ENCODE results near the gene PARP11. TPM values are rescaled to one million over a fixed set of nuclear protein-coding genes. Genes with fewer than 3 reads are reported as not detected.

Gene PARP11
- total RNA-seq, 1 donor from 2014 or later, result 10.4 TPM

- Histone ChIP-seq H4K20me1 (ENCODE audit: insufficient read depth, low read length) (no peaks in the 10 kb centered on the region), H3K9me3 (ENCODE audit: insufficient read depth, low read depth, low read length) (no peaks in the 10 kb centered on the region), H3K79me2 (ENCODE audit: insufficient read depth, low read length) (peaks cover 26% of the 10 kb centered on the region), H3K9ac (ENCODE audit: low read length) (no peak overlapping the region), H3K36me3 (ENCODE audit: insufficient read depth, low read length) (no peaks in the 10 kb centered on the region), H3K4me1 (ENCODE audit: insufficient read depth, low read length) (peaks cover 6% of the 10 kb centered on the region), H3K4me2 (ENCODE audit: low read length) (no peak overlapping the region), H2AFZ (ENCODE audit: low read depth, low read length) (no peak overlapping the region), H3K27me3 (ENCODE audit: insufficient read depth, low read length) (no peaks in the 10 kb centered on the region), H3K4me3 (ENCODE audit: insufficient read depth, low read depth, low read length) (no peak overlapping the region), H3K27ac (ENCODE audit: low read depth, low read length) (no peak overlapping the region)
- DNase-seq (ENCODE audit: low read depth) (no peak), FAIRE-seq (no peak)
- H3K36me3 Mint-ChIP-seq (ENCODE audit: low read depth, unreplicated experiment), result peaks cover 2% of the 10 kb centered on the region
- TF ChIP-seq CTCF (IDR thresholded peaks at IDR 0.05; ENCODE audit: insufficient read depth, low read depth, low read length) (no peak), EZH2 (IDR thresholded peaks at IDR 0.05; ENCODE audit: insufficient read depth, low read length) (no peak)
- H3K27me3 Mint-ChIP-seq (ENCODE audit: low read depth, unreplicated experiment), result no peaks in the 10 kb centered on the region
- no peak overlapping the region for H3K4me3 Mint-ChIP-seq (ENCODE audit: unreplicated experiment)
- H3K4me1 Mint-ChIP-seq (ENCODE audit: low read depth, unreplicated experiment), result peaks cover 16% of the 10 kb centered on the region
- H3K9me3 Mint-ChIP-seq (ENCODE audit: unreplicated experiment), result peaks cover 12% of the 10 kb centered on the region
- no peak overlapping the region for H3K27ac Mint-ChIP-seq (ENCODE audit: unreplicated experiment)
Measured at GRCh38 chr12:3869433-3869832, 3.8 kb downstream of the PARP11 start.

DNA sequence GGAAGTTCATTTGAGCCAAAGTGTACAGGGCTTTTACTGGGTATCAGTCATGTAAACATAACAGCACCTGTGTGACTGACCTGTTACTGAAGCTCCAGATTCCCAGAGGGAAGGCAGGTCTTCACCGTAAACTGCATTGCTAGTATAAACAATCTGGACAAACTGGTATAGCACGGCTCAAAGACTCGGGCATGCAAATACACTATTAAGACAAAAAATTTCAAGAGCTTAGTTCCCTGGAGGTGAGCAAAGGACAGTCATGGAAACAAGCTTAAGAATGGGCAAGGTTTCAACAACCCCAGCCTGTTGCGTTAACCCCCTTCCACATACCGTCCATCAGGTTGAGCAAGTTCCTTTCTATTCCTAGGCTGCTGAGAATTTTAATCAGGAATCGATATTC is 9.4 kb downstream of the PARP11 start:
- H3K27me3 ChIP-seq (ENCODE audit: insufficient read depth, low read length), result no peaks in the 10 kb centered on the region
- no peak for DNase-seq (ENCODE audit: low read depth)
- no peak overlapping the region for H3K4me2 ChIP-seq (ENCODE audit: low read length)
- no peaks in the 10 kb centered on the region for H4K20me1 ChIP-seq (ENCODE audit: insufficient read depth, low read length)
- no peak overlapping the region for H3K9ac ChIP-seq (ENCODE audit: low read length)
- no peak overlapping the region for H2AFZ ChIP-seq (ENCODE audit: low read depth, low read length)
- no peaks in the 10 kb centered on the region for H3K9me3 ChIP-seq (ENCODE audit: insufficient read depth, low read depth, low read length)
- FAIRE-seq, result no peak
- H3K27me3 Mint-ChIP-seq (ENCODE audit: low read depth, unreplicated experiment), result no peaks in the 10 kb centered on the region
- no peaks in the 10 kb centered on the region for H3K4me1 ChIP-seq (ENCODE audit: insufficient read depth, low read length)
- H3K36me3 ChIP-seq (ENCODE audit: insufficient read depth, low read length), result no peaks in the 10 kb centered on the region
- TF ChIP-seq CTCF (IDR thresholded peaks at IDR 0.05; ENCODE audit: insufficient read depth, low read depth, low read length) (no peak), EZH2 (IDR thresholded peaks at IDR 0.05; ENCODE audit: insufficient read depth, low read length) (no peak)
- no peaks in the 10 kb centered on the region for H3K4me1 Mint-ChIP-seq (ENCODE audit: low read depth, unreplicated experiment)
- H3K9me3 Mint-ChIP-seq (ENCODE audit: unreplicated experiment), result peaks cover 11% of the 10 kb centered on the region
- H3K79me2 ChIP-seq (ENCODE audit: insufficient read depth, low read length), result no peaks in the 10 kb centered on the region
- no peak overlapping the region for H3K4me3 Mint-ChIP-seq (ENCODE audit: unreplicated experiment)
- no peak overlapping the region for H3K4me3 ChIP-seq (ENCODE audit: insufficient read depth, low read depth, low read length)
- no peak overlapping the region for H3K27ac Mint-ChIP-seq (ENCODE audit: unreplicated experiment)
- H3K27ac ChIP-seq (ENCODE audit: low read depth, low read length), result no peak overlapping the region
- H3K36me3 Mint-ChIP-seq (ENCODE audit: low read depth, unreplicated experiment), result peaks cover 6% of the 10 kb centered on the region

- peaks cover 15% of the 10 kb centered on the region for H3K36me3 Mint-ChIP-seq (ENCODE audit: low read depth, unreplicated experiment)
- TF ChIP-seq EZH2 (IDR thresholded peaks at IDR 0.05; ENCODE audit: insufficient read depth, low read length) (no peak), CTCF (IDR thresholded peaks at IDR 0.05; ENCODE audit: insufficient read depth, low read depth, low read length) (no peak)
- no peaks in the 10 kb centered on the region for H3K27me3 Mint-ChIP-seq (ENCODE audit: low read depth, unreplicated experiment)
- Histone ChIP-seq H3K4me3 (ENCODE audit: insufficient read depth, low read depth, low read length) (no peak overlapping the region), H4K20me1 (ENCODE audit: insufficient read depth, low read length) (no peaks in the 10 kb centered on the region), H3K9me3 (ENCODE audit: insufficient read depth, low read depth, low read length) (no peaks in the 10 kb centered on the region), H3K9ac (ENCODE audit: low read length) (no peak overlapping the region), H2AFZ (ENCODE audit: low read depth, low read length) (no peak overlapping the region), H3K27ac (ENCODE audit: low read depth, low read length) (no peak overlapping the region), H3K36me3 (ENCODE audit: insufficient read depth, low read length) (no peaks in the 10 kb centered on the region), H3K4me2 (ENCODE audit: low read length) (no peak overlapping the region), H3K4me1 (ENCODE audit: insufficient read depth, low read length) (no peaks in the 10 kb centered on the region), H3K79me2 (ENCODE audit: insufficient read depth, low read length) (no peaks in the 10 kb centered on the region), H3K27me3 (ENCODE audit: insufficient read depth, low read length) (no peaks in the 10 kb centered on the region)
- H3K4me1 Mint-ChIP-seq (ENCODE audit: low read depth, unreplicated experiment), result no peaks in the 10 kb centered on the region
- H3K4me3 Mint-ChIP-seq (ENCODE audit: unreplicated experiment), result no peak overlapping the region
- FAIRE-seq (no peak), DNase-seq (ENCODE audit: low read depth) (no peak)
- H3K9me3 Mint-ChIP-seq (ENCODE audit: unreplicated experiment), result peaks cover 3% of the 10 kb centered on the region
- no peak overlapping the region for H3K27ac Mint-ChIP-seq (ENCODE audit: unreplicated experiment)
Measured at GRCh38 chr12:3842517-3842916, 30.7 kb downstream of the PARP11 start.
